Keratinocyte (primary cell): ENCODE results near the gene ELOA. TPM values are rescaled to one million over a fixed set of nuclear protein-coding genes. Genes with fewer than 3 reads are reported as not detected.
A peak's percentile ranks its signal among the peaks of the same experiment; 100 is the strongest.

ENCODE experiments used
- DNase-seq: peaks from one replicate; pipeline ENCODE4 v3.0.0-alpha.2; 2011; ENCODE audit warnings: low read depth, missing footprints, low spot score
- FAIRE-seq: peaks from 2 replicates; lab custom pipeline; 2011; peaks lifted over from hg19 to GRCh38; lab: Jason Lieb, UNC
- H2AFZ ChIP-seq: 2 replicates; pipeline ENCODE4 v1.6.0; 2012; ENCODE audit warnings: low read length, control low read depth, inconsistent platforms; ENCODE audit not compliant: control insufficient read depth
- H3K27ac ChIP-seq: 2 replicates; pipeline ENCODE4 v1.5.1; 2011; ENCODE audit warnings: low read length; ENCODE audit not compliant: control insufficient read depth, insufficient read depth
- H3K27me3 ChIP-seq: 3 replicates; pipeline ENCODE4 v1.6.0; 2011; ENCODE audit warnings: low read length; ENCODE audit not compliant: control insufficient read depth, insufficient read depth; ENCODE audit errors: extremely low read depth
- H3K36me3 ChIP-seq, 2 experiments: 2 replicates in 1 of 2; 3 replicates in 1 of 2; pipeline ENCODE4 v1.5.1; 2011; ENCODE audit warnings: low read length in 2 of 2, mild to moderate bottlenecking in 1 of 2; ENCODE audit not compliant: control insufficient read depth in 2 of 2, insufficient read depth in 2 of 2; ENCODE audit errors: extremely low read depth in 1 of 2
- H3K4me1 ChIP-seq: 3 replicates; pipeline ENCODE4 v1.5.1; 2011; ENCODE audit warnings: low read length; ENCODE audit not compliant: control insufficient read depth, insufficient read depth; ENCODE audit errors: extremely low read depth
- H3K4me2 ChIP-seq: 3 replicates; pipeline ENCODE4 v1.6.0; 2011; ENCODE audit warnings: low read depth, low read length; ENCODE audit not compliant: control insufficient read depth, insufficient read depth; ENCODE audit errors: extremely low read depth
- H3K4me3 ChIP-seq, 3 experiments: fragments of 200-600 bp in 1 of 3; sonication (generic) in 1 of 3; 2 replicates in 2 of 3; 3 replicates in 1 of 3; pipeline ENCODE4 v1.5.1; 2011 to 2016; ENCODE audit warnings: low read length in 3 of 3, mild to moderate bottlenecking in 3 of 3, control low read depth in 2 of 3, inconsistent platforms in 1 of 3, low read depth in 1 of 3, mixed read lengths in 1 of 3, mixed run types in 1 of 3, moderate library complexity in 1 of 3; ENCODE audit not compliant: control insufficient read depth in 2 of 3, insufficient read depth in 2 of 3; ENCODE audit errors: extremely low read depth in 1 of 3
- H3K79me2 ChIP-seq: 2 replicates; pipeline ENCODE4 v1.6.0; 2012; ENCODE audit warnings: low read length; ENCODE audit not compliant: control insufficient read depth, insufficient read depth
- H3K9ac ChIP-seq: 3 replicates; pipeline ENCODE4 v1.6.0; 2011; ENCODE audit warnings: low read length; ENCODE audit not compliant: control insufficient read depth, insufficient read depth; ENCODE audit errors: extremely low read depth
- H3K9me1 ChIP-seq: 3 replicates; pipeline ENCODE4 v1.6.0; 2011; ENCODE audit warnings: low read length; ENCODE audit not compliant: control insufficient read depth, insufficient read depth; ENCODE audit errors: extremely low read depth
- H3K9me3 ChIP-seq: 2 replicates; pipeline ENCODE4 v1.5.1; 2012; ENCODE audit warnings: low read depth, low read length; ENCODE audit not compliant: control insufficient read depth
- H4K20me1 ChIP-seq: 3 replicates; pipeline ENCODE4 v1.6.0; 2011; ENCODE audit warnings: low read length; ENCODE audit not compliant: control insufficient read depth, insufficient read depth; ENCODE audit errors: extremely low read depth
- CTCF ChIP-seq, 3 experiments: IDR thresholded peaks in 1 of 3; conservative IDR thresholded peaks in 1 of 3; optimal IDR thresholded peaks in 1 of 3; 2 replicates in 2 of 3; 3 replicates in 1 of 3; pipeline versions ENCODE3 to v1.5.1; 2011; ENCODE audit warnings: low read length in 3 of 3, mild to moderate bottlenecking in 3 of 3, moderate library complexity in 2 of 3, control low read depth in 1 of 3, inconsistent platforms in 1 of 3; ENCODE audit not compliant: insufficient read depth in 2 of 3; ENCODE audit errors: extremely low read depth in 1 of 3
- EZH2 ChIP-seq: IDR thresholded peaks from one replicate; pipeline ENCODE4 v1.6.1; 2012; ENCODE audit warnings: inconsistent platforms, mild to moderate bottlenecking, low read length, moderate library complexity
- dilution Hi-C: fragments of 300-500 bp; cut with MboI; formaldehyde crosslinking; loops from one replicate; pipeline ENCODE4 v1.7.0; 2020; ENCODE audit warnings: low sequenced_read_pairs; ENCODE audit not compliant: extremely low pct_ligation_motif_present
- polyA plus RNA-seq, 5 experiments: library from polyadenylated mRNA; depleted of rRNA in 3 of 5; stranded (reverse) in 3 of 5; stranded (forward) in 1 of 5; unstranded in 1 of 5; fragments of >200 nt; gene quantifications; 1 replicate in 1 of 5; 2 replicates in 3 of 5; 3 replicates in 1 of 5; pipeline versions ENCODE4 v1.2.1 to v1.2.3, GENCODE V29; 2011 to 2012; ENCODE audit warnings: missing spikeins in 2 of 5, low read depth in 1 of 5, low replicate concordance in 1 of 5

The ELOA gene
- polyA plus RNA-seq, 1 donor (not counting 4 experiments of a cell fraction or from before 2014, with no cell fraction given), result 31.8 TPM

DNA sequence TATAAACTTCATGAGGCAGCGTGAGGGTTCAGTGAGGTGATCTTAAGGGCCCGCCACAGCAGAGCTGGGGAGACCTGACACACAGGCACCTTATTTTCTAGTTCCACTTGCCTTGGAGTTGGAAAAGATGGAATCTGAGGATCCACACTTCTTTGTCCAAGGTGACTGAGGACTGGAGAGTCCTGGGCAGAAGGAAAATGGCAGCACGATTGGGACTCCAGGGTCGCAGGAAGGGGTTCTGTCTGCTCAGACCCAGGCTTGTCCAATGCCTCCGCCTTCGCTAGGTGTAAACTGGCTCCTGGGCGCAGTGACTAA, 55.9 kb downstream of the ELOA start:
- no peak for TF ChIP-seq CTCF (optimal IDR thresholded peaks at IDR 0.05 in 1 of 3, IDR thresholded peaks at IDR 0.05 in 1 of 3, conservative IDR thresholded peaks at IDR 0.05 in 1 of 3; ENCODE audit: extremely low read depth in 1 of 3, insufficient read depth in 2 of 3, low read length in 3 of 3)
- TF ChIP-seq EZH2, result no peak
- no peak overlapping the region for H2AFZ ChIP-seq
- H3K9me3 ChIP-seq, result no peaks in the 10 kb centered on the region

GRCh38 chr1:23799570-23800399, 56.5 kb downstream of the ELOA start:
- Histone ChIP-seq H3K9me3 (no peaks in the 10 kb centered on the region), H3K9me1 (no peaks in the 10 kb centered on the region), H3K27ac (peak overlapping the region; percentile 83), H4K20me1 (no peaks in the 10 kb centered on the region), H2AFZ (no peak overlapping the region), H3K36me3 (peaks cover 27% of the 10 kb centered on the region in 2 experiments), H3K4me3 (peak overlapping the region; percentile 63 to 93 (median 82)), H3K4me2 (peak overlapping the region; percentile 99), H3K27me3 (no peaks in the 10 kb centered on the region), H3K9ac (peak overlapping the region; percentile 83), H3K4me1 (peaks cover 14% of the 10 kb centered on the region), H3K79me2 (peaks cover 1% of the 10 kb centered on the region)
- dilution Hi-C loops, result no loop called here
- TF ChIP-seq CTCF (optimal IDR thresholded peaks at IDR 0.05 in 1 of 3, IDR thresholded peaks at IDR 0.05 in 1 of 3, conservative IDR thresholded peaks at IDR 0.05 in 1 of 3; ENCODE audit: extremely low read depth in 1 of 3, insufficient read depth in 2 of 3, low read length in 3 of 3), result no peak
- no peak for TF ChIP-seq EZH2
- DNase-seq (peak; percentile 62), FAIRE-seq (no peak)

More for the DNA sequence above, 55.9 kb downstream of the ELOA start:
- dilution Hi-C loops, result no loop called here
- Histone ChIP-seq H3K4me2 (peak overlapping the region; percentile 99), H3K27me3 (no peaks in the 10 kb centered on the region), H3K36me3 (peaks cover 27 to 30% of the 10 kb centered on the region in 2 experiments), H3K27ac (peak overlapping the region; percentile 83), H3K79me2 (peaks cover 1% of the 10 kb centered on the region), H3K9ac (peak overlapping the region; percentile 83), H3K9me1 (no peaks in the 10 kb centered on the region), H3K4me3 (peak overlapping the region; percentile 4 to 93 (median 82)), H4K20me1 (no peaks in the 10 kb centered on the region), H3K4me1 (peaks cover 14% of the 10 kb centered on the region)
- DNase-seq (no peak), FAIRE-seq (peak; percentile 89)
